IMR-90 (cell line): ENCODE measurements around the gene ATP6V1E1.

Experiments
- MAFK ChIP-seq: IDR thresholded peaks from 2 replicates; pipeline ENCODE4 v1.6.1; 2012; ENCODE audit warnings: low read depth, low read length, improper control_type of control experiment
- SMC3 ChIP-seq: fragments of 150-350 bp; IDR thresholded peaks from 2 replicates; pipeline ENCODE4 v1.6.1; 2016; ENCODE audit warnings: low read depth, mild to moderate bottlenecking, antibody characterized with exemption, low read length, moderate library complexity
- TF ChIP-seq, protein P1 (sequence below): conservative IDR thresholded peaks from 2 replicates; pipeline ENCODE4 v1.5.1; 2012; ENCODE audit warnings: mild to moderate bottlenecking, low read depth, low read length, improper control_type of control experiment

DNA sequence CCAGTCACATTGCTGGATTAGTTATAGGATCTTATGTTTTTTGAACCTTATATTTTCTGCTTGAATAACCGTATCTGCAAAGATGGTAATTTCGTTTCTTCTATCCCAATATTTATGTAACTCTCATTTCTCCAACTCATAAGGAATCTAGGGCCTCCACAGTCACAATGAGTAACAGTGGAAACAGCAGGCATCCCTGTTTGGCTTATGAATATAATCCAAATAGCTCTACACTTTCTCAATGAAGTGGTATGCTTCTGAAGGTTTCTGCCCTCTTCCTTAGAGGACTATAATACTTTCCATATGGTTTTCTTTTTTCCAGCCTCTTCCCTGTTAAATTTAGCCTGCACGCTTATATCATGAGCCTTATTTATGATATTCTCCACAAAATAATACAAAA lies 16.5 kb downstream of the ATP6V1E1 start:
- no peak for TF ChIP-seq SMC3
- TF ChIP-seq, protein P1, sequence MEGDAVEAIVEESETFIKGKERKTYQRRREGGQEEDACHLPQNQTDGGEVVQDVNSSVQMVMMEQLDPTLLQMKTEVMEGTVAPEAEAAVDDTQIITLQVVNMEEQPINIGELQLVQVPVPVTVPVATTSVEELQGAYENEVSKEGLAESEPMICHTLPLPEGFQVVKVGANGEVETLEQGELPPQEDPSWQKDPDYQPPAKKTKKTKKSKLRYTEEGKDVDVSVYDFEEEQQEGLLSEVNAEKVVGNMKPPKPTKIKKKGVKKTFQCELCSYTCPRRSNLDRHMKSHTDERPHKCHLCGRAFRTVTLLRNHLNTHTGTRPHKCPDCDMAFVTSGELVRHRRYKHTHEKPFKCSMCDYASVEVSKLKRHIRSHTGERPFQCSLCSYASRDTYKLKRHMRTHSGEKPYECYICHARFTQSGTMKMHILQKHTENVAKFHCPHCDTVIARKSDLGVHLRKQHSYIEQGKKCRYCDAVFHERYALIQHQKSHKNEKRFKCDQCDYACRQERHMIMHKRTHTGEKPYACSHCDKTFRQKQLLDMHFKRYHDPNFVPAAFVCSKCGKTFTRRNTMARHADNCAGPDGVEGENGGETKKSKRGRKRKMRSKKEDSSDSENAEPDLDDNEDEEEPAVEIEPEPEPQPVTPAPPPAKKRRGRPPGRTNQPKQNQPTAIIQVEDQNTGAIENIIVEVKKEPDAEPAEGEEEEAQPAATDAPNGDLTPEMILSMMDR = no peak
- TF ChIP-seq MAFK = no peak
